HTR-8/SVneo (cell line): ENCODE results near the gene OPCML.

Experiments
- DNase-seq: peaks from one replicate; pipeline ENCODE4 v3.0.0; 2011; ENCODE audit warnings: low spot score, mixed read lengths; ENCODE audit not compliant: insufficient read length
- FAIRE-seq: peaks from 2 replicates; lab custom pipeline; 2011; peaks lifted over from hg19 to GRCh38; lab: Jason Lieb, UNC

OPCML gene

DNA sequence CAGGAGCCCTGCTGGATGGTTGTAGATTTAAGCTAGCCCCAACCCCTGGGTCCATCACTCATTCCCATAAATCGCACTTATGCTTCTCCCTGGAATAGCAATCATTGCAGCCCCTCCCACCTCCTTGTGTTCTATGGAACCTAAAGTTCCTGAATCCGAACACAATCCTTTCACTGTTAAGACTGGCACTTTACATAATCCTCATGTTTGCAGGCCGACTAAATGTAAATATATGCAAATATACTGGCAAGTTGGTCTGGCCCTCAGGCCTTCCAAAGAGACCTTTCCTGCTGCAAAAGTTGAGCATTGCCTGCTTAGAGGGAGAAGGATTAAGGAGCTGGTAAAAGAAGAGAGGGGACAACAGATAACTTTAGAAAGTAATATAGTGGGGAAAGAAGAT lies 892.9 kb downstream of the OPCML start:
- no peak for FAIRE-seq
- no peak for DNase-seq

DNA sequence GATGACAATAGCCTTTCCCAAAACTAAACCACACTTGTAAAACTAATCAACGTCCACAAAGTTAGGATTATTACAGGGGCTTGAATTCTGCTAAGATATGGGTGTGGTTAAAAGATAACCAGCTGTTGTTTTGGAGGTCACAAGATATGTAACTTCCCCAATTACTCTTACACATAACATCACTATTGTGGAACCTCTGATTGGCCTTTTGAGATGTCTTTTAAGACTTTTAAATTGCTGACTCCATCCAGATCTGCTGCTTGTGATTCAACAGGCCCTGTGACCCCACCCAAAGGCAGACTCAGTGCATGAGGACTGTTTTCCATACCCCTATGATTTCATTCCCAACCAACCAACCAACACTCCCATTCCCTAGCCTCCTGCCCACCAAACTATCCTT lies 893.9 kb downstream of the OPCML start:
- FAIRE-seq (no peak), DNase-seq (no peak)

DNA sequence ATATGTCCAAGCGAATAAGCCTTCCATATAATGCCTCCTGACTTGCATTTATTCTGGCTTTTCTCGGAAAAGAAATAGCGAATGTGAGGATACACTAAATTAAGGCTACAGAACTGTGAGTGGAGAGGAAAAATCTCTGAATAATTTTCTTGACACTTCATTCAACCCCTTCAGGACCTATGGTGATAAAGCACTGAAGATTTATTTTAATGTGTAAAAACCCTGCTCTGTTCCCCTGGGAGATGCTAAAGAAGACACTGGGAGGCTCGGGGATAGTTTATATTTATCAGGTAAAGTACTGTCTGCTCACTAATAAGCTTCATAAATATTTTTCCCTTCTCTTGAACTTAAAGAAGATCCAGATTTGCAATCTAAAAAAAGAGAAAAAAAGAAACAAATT lies 895.8 kb downstream of the OPCML start:
- FAIRE-seq (no peak), DNase-seq (no peak)

DNA sequence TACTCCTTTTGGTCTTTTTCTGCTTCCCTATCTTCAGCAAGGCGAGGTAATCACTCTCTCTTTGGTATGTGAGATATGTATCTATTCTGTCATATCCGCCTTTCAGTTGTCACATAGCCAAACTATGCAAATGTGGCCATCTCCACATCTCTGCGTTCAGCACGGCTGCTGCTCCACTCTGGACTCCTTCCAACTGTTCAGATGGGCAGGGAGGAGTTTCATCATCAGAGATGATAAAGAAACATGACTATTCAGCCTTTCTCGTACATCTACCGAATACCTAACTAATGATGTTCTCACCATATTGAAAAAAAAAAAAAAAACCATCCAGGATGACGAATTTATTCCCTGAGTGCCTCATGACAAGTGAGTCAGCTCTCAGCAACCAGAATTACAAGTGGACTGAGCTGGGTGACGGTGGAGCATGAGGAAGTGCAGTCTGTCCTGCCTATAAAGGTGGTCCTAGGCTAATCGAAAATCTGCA lies 899.6 kb downstream of the OPCML start:
- FAIRE-seq (peak; percentile 90), DNase-seq (peak; percentile 71)

DNA sequence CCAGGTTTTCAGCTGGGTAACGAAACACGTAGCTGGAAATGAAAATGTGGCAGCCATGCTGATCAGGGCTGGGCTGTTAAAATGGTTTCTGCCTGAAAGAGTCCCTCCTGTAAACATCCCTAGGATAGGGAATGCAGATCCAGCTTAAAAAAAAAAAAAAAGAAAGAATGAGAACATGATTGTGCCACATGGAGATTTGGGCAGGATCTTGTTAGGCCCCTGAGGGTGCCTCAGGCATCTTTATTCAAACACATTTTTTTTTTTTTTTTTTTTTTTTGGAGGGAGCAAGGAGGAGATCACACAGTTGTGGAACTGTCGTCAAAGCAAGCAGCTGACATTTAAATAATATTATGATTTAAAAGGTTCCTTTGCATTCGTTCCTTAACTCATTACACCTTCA lies 900.3 kb downstream of the OPCML start:
- peak; percentile 11 for DNase-seq
- no peak for FAIRE-seq

DNA sequence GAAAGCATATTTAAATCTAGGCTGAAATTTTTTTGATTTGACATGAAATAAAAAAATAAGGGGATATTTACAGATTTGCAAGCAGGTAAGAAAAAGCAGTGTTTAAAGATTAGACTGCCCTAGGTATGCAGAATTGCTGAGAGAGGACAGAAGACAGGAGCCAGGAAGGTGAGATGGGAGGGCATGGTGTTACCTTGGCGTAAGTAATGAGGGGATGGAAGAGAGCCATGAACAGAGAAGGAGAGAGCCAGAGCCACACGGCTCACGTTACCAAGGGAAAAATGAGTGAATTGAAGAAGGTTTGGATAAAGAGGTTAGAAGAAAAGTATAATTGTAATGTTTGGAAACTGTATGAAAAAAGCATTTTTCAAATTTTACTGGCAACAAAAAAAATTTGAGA lies 904.3 kb downstream of the OPCML start:
- no peak for DNase-seq
- no peak for FAIRE-seq

DNA sequence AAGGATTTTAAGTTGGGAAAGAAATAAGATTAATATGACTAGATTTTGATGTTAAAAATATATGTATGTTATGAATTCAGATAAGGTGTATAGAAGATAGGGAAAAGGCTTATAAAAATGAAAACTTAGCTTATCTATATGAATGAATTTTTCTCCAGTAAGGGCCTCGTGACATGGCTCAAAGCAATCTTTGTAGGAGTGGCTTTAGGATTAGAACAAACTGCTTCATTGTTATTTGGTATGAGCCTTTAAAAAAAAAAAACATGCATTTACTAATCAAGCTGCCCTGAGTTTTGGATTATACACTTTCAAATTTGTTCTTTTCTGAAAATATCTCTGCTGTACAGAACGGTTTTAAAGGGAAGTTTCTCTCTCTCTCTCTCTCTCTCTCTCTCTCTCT lies 905.9 kb downstream of the OPCML start:
- DNase-seq (no peak), FAIRE-seq (no peak)

DNA sequence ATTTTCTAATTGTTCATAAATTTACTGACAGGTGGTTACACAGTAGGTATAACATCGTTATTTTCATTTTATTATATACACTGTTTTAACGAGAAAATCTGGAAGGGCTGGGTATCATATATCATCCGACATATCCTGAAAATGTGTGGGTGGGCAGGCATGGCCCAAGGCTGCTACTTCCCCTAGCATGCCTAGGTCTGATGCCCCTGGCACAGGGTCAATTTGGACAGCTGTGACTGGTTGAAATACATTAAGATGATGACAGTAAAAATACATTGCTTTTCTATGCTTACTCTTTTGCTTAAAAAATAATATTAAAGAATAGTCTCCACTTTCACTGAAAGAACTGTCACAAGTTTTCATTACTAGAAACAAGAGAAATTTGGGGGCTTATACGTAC lies 908.8 kb downstream of the OPCML start:
- DNase-seq, result peak; percentile 12
- FAIRE-seq, result no peak

DNA sequence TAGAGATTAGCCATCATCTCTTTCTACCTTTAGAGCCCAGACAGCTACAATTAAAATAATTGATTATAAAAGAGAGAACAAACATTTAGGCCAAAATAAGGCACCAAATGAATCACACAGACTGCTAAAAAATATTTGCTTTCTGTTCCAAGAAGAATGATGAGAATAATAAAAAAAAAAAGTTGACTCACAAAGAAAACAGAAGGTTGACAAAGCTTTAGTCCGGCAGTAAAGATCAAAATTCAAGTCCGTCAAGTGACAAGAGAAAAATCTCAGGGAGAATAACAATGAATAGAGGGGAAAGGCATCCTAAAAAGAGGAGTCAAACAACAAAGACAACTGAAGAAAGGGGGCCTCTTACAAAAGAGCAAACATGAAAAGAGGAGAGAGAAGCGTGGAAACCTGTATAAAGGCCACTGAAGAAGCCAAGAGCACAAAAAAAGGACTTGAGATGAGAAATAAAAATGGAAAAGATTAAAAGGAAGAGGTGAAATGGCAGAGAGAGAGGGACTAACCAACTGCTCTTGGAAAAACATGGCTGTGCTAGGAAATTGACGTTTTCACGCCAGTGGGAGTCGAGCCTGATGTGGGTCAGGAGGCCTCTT lies 910.2 kb downstream of the OPCML start:
- no peak for FAIRE-seq
- DNase-seq, result no peak

DNA sequence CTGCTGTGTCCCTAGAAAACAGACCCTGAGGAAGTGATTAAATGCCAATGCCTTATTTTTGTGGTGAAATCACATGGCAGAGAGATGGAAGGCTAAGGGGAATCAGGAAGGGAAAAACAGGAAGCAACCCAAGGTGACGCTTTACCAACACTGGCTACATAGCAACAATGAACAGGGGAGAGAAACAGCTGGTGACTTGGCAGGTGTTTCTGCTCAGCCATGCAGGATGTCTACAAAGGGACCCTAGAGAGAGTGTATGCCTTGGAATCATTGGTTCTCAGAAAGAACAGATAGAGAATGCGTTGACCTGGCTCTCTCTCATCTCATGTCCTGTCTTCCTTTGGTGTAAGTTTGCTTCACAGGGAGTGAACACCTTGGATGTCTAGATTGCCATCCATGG lies 911.9 kb downstream of the OPCML start:
- FAIRE-seq (no peak), DNase-seq (no peak)

DNA sequence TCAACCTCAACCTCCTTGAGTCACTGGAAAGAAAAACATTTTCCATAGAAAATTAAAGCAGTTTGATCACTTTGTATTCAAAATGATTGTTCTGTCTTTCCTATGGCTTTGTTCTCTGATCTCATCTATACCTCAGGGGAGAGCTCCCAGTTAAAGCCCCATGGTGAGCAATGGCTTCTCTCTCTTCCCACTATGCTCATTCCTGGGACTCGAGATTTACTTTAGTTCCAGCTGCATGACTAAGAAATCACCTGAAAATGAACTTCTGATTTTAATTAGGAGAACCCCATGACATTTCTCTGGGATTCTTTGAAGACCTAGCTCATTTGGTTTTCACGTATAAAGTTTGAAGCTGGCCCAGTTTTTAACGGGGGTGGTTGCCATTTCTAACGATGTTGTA lies 921.5 kb downstream of the OPCML start:
- no peak for FAIRE-seq
- DNase-seq, result no peak

DNA sequence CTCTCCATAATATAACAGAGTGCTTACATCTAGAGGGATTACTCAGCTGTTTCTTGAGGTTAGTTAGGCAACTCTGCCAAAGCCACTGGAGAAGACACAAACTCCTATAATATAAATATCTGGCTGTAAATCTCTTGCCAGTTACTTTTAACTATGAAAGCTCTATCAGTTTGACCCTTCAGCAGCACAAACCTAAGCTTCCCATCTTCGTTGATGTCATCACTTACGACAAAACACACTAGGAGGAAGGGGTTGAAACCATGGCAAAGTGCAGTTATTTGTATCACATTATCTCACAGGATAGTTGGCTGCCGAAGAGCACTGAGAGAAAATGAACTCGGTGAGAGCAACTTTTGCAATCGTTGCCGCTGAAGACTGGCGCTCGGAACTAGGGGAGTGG lies 922.1 kb downstream of the OPCML start:
- no peak for DNase-seq
- FAIRE-seq, result no peak

DNA sequence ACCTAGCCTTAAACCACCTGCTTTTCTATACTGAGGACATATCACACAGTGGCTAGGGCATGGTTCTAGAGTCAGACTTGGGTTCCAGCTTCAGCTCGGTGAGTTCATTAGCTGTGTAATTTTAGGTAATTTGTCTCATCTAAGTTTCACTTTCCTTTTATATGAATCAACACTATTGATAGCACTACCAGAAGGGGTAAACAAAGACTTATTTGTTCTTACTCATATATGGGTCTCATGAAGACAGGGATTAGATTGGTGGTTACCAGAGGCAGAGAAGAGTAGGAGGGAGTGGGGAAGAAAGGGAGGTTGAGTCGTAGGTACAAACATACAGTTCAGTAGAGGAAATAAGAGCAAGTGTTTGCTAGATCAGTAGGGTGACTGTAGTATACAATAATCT lies 924.7 kb downstream of the OPCML start:
- DNase-seq (no peak), FAIRE-seq (no peak)

DNA sequence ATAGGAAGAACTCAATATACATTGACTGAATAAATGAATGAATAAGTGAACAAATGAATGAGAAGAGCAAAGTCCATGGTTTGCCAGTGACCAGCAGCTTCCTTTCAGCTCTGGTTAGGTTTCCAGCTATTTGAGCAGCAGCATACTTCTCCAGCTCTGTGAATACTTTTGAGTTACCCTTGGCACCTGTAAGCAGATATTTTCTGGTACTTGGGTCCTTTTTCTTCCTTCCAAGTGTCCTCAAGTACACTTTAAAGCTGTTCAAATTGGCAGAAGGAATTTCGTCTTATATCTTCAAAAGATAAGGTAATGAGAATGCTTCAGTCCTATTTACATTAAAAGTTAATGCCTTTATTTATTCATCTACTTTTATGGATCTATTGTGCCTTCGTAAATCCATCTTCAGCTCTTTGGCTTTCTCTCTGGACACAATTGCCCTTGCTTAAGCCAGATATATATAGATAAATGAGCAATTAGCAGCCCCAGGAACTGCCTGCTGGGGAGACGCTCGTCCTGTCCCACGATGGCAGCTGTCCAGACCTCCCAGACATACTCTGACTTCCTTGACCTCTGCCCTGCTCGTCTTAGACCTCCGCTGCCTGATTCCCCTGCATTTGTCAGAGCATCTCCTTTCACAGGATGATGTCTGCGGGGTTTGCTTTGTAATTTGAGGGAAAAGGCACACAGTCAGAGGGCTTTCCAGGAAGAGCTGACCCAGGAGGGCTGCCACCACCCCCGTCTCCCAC lies 926.3 kb downstream of the OPCML start:
- FAIRE-seq (no peak), DNase-seq (no peak)

DNA sequence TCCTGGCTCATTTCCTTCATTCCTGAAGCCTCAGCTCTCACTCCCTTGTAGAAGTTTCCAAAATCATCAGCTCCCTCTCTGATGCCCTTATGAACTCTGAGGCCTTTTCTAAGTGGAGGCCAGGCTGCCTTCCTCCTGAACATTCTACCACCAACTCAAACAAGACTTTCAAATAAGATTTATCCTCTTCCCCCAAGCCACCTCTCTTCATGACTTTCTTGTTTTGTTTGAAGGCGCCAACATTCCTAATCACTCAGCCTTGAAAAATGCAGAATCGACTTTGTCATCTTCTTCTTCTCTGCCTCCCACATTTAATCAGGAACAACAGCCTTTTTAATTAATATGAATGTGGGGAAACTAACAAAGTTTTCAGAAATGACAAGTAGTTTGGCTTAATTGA lies 927.9 kb downstream of the OPCML start:
- no peak for FAIRE-seq
- no peak for DNase-seq

DNA sequence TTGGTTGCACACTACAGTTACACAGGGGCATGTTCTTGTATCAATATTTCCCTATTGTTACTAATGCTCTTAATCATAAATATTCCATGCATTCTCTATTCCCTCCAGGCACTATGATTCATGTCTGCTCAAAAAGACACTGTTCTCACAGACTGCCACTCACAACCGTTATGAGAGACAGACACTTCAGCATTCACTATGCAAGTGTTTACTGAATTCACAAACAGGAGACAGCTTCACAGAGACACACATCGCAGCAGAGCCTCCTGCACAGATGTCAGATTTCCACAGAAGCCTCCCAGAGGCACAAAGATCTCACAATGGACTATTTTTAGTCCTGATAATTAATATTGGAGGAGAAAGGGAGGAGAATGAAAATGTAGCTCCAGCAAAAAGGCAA lies 930.4 kb downstream of the OPCML start:
- no peak for FAIRE-seq

DNA sequence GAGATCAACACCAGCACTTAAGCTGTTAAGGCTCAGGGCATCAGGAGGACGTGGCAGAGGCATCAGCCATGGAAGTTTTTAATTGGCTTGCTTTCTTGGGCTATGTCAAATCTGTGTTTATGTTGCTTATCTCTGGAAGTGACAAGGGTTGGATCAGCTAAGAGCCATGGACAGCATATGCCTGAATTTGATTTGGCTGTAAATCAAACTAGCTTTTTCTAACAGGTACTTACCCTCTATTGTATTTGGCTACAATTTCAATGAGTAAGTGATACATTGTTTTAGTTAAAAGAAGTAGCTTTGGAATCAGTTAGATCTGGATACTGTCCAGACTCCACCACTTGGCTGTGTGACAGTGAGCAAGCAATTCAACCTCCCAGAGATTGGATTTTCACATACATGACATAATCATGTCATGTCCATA lies 936.6 kb downstream of the OPCML start:
- no peak for FAIRE-seq
- DNase-seq, result no peak

More for the DNA sequence above, 930.4 kb downstream of the OPCML start:
- no peak for DNase-seq

DNA sequence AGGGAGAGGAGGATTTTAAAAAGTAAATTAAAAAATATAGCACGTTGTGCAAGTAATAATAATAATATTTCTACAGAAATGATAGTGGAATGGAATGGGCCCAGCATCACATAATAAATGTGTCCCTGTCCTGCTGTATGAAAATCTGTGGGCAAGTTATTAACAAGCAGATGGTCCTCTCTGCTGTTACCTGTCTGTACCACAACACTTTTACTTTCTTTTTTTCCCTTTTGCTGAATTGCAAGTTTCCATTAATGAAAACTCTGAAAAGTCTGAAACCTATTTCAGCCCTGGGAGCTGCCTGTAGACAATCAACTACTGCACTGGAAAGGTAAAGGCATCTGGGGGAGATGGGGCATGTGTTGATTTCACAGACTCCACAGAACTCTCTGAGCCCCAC lies 937.1 kb downstream of the OPCML start:
- DNase-seq, result no peak
- FAIRE-seq, result no peak

DNA sequence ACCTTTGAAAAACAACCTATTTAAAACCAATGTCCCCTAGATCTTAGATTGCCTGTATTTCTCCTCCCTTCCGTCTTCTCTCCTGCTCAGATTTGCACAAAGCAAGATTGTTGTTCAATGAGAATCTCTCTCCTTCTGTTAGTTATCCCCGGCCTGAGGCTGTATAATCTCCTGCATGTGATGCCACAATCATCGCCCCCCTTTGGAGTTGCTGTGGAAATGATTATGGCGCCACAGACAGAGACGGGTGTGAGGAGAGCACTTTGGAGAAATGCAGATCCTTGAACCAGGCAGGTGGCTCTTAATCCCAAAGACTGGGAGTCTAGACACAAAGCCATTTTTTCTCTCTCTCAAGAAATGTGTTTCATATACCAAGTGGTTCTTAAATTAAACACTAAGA lies 941.3 kb downstream of the OPCML start:
- no peak for DNase-seq
- no peak for FAIRE-seq

DNA sequence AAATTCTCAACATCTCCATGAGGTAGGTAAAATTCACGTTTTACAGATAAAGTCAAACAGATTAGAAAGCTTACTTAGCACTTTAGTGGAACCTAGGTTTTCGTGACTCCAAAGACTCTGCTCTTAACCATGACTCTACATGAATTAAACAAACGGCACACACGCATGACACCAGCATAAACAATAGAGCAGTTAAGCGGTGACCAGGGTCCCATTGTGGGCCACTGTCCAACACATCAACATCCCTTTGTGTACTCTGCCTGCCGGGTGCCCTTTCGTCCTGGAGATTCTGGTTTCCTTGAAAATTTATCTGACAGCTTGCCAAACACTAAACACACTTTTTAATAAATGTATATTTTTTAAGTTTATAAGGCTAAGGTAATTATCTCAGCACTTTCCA lies 941.7 kb downstream of the OPCML start:
- DNase-seq (no peak), FAIRE-seq (no peak)

DNA sequence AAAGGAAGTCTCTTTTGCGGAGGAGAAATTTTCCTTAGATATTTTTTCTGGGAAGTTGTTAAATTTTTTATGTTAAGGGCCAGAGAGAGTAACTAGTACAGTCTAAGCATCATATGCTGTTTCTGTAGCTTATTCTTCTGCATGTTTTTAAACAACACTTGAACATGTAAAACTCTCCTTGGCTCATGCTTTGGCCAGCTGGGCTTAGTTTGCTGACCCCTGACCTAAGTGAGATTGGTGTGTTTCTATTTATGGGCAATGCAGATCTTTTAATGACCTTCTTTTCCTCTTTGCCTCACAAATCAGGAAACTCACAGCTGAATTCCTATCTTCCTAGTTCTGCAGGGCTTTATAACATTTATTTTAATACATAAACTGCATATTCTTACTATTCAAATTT lies 942.5 kb downstream of the OPCML start:
- no peak for FAIRE-seq

DNA sequence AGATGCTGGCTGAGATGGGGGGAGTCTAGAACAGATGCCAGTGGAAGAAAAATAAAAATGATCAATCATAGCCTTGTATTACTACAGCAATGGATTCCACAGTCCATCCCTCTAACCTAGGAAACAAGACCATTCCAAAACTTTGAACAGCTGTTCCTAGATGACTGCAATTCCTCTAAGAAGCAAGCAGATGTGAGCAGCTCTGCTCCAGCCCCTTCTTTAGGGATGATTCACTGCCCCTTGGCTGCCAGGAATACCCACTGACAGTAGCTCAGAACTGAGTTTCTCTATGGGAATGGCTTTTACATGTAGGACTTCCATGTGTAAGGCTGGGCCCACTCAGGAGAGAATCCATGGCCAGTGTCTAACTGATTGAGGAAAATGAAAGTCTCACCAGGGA lies 943.9 kb downstream of the OPCML start:
- FAIRE-seq (no peak), DNase-seq (no peak)

More for the DNA sequence above, 942.5 kb downstream of the OPCML start:
- DNase-seq, result no peak
